Chondrocyte (in vitro differentiated cells): ENCODE measurements around the gene ASIC2. TPM values are rescaled to one million over a fixed set of nuclear protein-coding genes. Genes with fewer than 3 reads are reported as not detected.

Experiments used
- DNase-seq: peaks from one replicate; pipeline ENCODE4 v3.0.0; 2021; ENCODE audit warnings: mixed read lengths, low spot score
- H3K27ac Mint-ChIP-seq: one replicate; pipeline ENCODE4 v1.8.0; 2021; ENCODE audit warnings: mild to moderate bottlenecking, moderate library complexity, mixed read lengths; ENCODE audit not compliant: unreplicated experiment
- H3K27me3 Mint-ChIP-seq: 2 replicates; pipeline ENCODE4 v1.8.0; 2021; ENCODE audit warnings: low read depth, mixed read lengths
- H3K36me3 Mint-ChIP-seq: 2 replicates; pipeline ENCODE4 v1.8.0; 2021; ENCODE audit warnings: low read depth, mixed read lengths
- H3K4me1 Mint-ChIP-seq: 2 replicates; pipeline ENCODE4 v1.8.0; 2021; ENCODE audit warnings: low read depth, mild to moderate bottlenecking, mixed read lengths
- H3K4me3 Mint-ChIP-seq: one replicate; pipeline ENCODE4 v1.8.0; 2021; ENCODE audit warnings: mild to moderate bottlenecking, moderate library complexity, mixed read lengths; ENCODE audit not compliant: unreplicated experiment
- H3K9me3 Mint-ChIP-seq: 2 replicates; pipeline ENCODE4 v1.8.0; 2021; ENCODE audit warnings: low read depth, mixed read lengths
- CTCF ChIP-seq: fragments of 200-600 bp; sonication (generic); IDR thresholded peaks from 2 replicates; pipeline ENCODE4 v1.5.0; 2021; ENCODE audit warnings: antibody characterized with exemption, mild to moderate bottlenecking, moderate library complexity
- total RNA-seq: library from RNA; stranded (reverse); gene quantifications from 3 replicates; pipeline ENCODE4 v1.2.1, GENCODE V29; 2021

ASIC2 gene
- total RNA-seq, 1 donor from 2014 or later: not detected

GRCh38 chr17:33052856-33053255 is 240.2 kb downstream of the ASIC2 start:
- Mint-ChIP-seq H3K36me3 (no peaks in the 10 kb centered on the region), H3K4me3 (no peak overlapping the region), H3K27me3 (peaks cover 26% of the 10 kb centered on the region), H3K27ac (no peak overlapping the region), H3K4me1 (no peaks in the 10 kb centered on the region), H3K9me3 (no peaks in the 10 kb centered on the region)
- TF ChIP-seq CTCF: no peak
- DNase-seq: no peak

GRCh38 chr17:33050611-33051140 is 242.4 kb downstream of the ASIC2 start:
- Mint-ChIP-seq H3K36me3 (no peaks in the 10 kb centered on the region), H3K4me3 (no peak overlapping the region), H3K4me1 (no peaks in the 10 kb centered on the region), H3K9me3 (no peaks in the 10 kb centered on the region), H3K27ac (no peak overlapping the region), H3K27me3 (peaks cover 35% of the 10 kb centered on the region)
- DNase-seq: no peak
- TF ChIP-seq CTCF: no peak

GRCh38 chr17:33049781-33050414 is 243.2 kb downstream of the ASIC2 start:
- peak; percentile 84 for TF ChIP-seq CTCF
- Mint-ChIP-seq H3K4me3 (no peak overlapping the region), H3K4me1 (no peaks in the 10 kb centered on the region), H3K9me3 (no peaks in the 10 kb centered on the region), H3K27ac (no peak overlapping the region), H3K27me3 (peaks cover 36% of the 10 kb centered on the region), H3K36me3 (no peaks in the 10 kb centered on the region)
- DNase-seq: no peak

GRCh38 chr17:33046361-33047255 is 246.5 kb downstream of the ASIC2 start:
- H3K4me1 Mint-ChIP-seq: no peaks in the 10 kb centered on the region
- no peaks in the 10 kb centered on the region for H3K9me3 Mint-ChIP-seq
- no peak for TF ChIP-seq CTCF
- no peaks in the 10 kb centered on the region for H3K36me3 Mint-ChIP-seq
- no peak for DNase-seq
- no peak overlapping the region for H3K4me3 Mint-ChIP-seq
- peaks cover 37% of the 10 kb centered on the region for H3K27me3 Mint-ChIP-seq
- H3K27ac Mint-ChIP-seq: no peak overlapping the region

- no peak for DNase-seq
- Mint-ChIP-seq H3K27ac (no peak overlapping the region), H3K4me3 (no peak overlapping the region), H3K36me3 (no peaks in the 10 kb centered on the region), H3K27me3 (peaks cover 34% of the 10 kb centered on the region), H3K9me3 (no peaks in the 10 kb centered on the region), H3K4me1 (no peaks in the 10 kb centered on the region)
- TF ChIP-seq CTCF: no peak
Measured at GRCh38 chr17:33045216-33045615, 247.9 kb downstream of the ASIC2 start.
